ENCODE results near the gene NAA40. TPM values are rescaled to one million over a fixed set of nuclear protein-coding genes. Genes with fewer than 3 reads are reported as not detected.

Gene NAA40
- total and polyA plus RNA-seq, 2 of the 13 experiments (the other 11 are each of a cell fraction or from before 2014, with no cell fraction given) = 11.1 to 17.9 TPM

GRCh38 chr11:63938479-63939396, at the start of gene NAA40 (continued):
- peak; percentile 76 for TF ChIP-seq TFDP2 (CRISPR knock-in tag; IDR thresholded peaks at IDR 0.05)
- peak; percentile 21; the same call in 1 of the 2 replicates for TF ChIP-seq ZNF451 (CRISPR knock-in tag; IDR thresholded peaks at IDR 0.05)
- peak; percentile 85 for TF ChIP-seq HDAC1 (CRISPR knock-in tag; IDR thresholded peaks at IDR 0.05)
- 0 out of 2 replicates have a peak, but pooled peaks have one; percentile 48 for TF ChIP-seq ZNF691 (CRISPR knock-in tag; IDR thresholded peaks at IDR 0.05; ENCODE audit: borderline replicate concordance, low read depth)
- TF ChIP-seq ZNF430 (CRISPR knock-in tag; IDR thresholded peaks at IDR 0.05) = peak; percentile 91
- no peak for TF ChIP-seq NONO (IDR thresholded peaks at IDR 0.05)
- TF ChIP-seq NONO (CRISPR knock-in tag; conservative IDR thresholded peaks at IDR 0.05) = peak; percentile 65
- TF ChIP-seq ETV6 (CRISPR knock-in tag; conservative IDR thresholded peaks at IDR 0.05) = 0 out of 2 replicates have a peak, but pooled peaks have one; percentile 41
- TF ChIP-seq ZNF280B (CRISPR knock-in tag; IDR thresholded peaks at IDR 0.05; ENCODE audit: borderline replicate concordance) = 0 out of 2 replicates have a peak, but pooled peaks have one; percentile 11
- no peak for TF ChIP-seq GLMP (CRISPR knock-in tag; IDR thresholded peaks at IDR 0.05; ENCODE audit: borderline replicate concordance)
- TF ChIP-seq MED1 (CRISPR knock-in tag; IDR thresholded peaks at IDR 0.05) = peak; percentile 66
- peak; percentile 41; the same call in 1 of the 2 replicates for TF ChIP-seq SIN3B (IDR thresholded peaks at IDR 0.05; ENCODE audit: low read length)
- TF ChIP-seq SP5 (CRISPR knock-in tag; IDR thresholded peaks at IDR 0.05; ENCODE audit: borderline replicate concordance, low read depth) = peak; percentile 67
- peak; percentile 41; the same call in 1 of the 2 replicates for TF ChIP-seq HMGXB3 (CRISPR knock-in tag; IDR thresholded peaks at IDR 0.05; ENCODE audit: borderline replicate concordance)
- 0 out of 2 replicates have a peak, but pooled peaks have one; percentile 59 for TF ChIP-seq CSRNP1 (CRISPR knock-in tag; IDR thresholded peaks at IDR 0.05)
- peak; percentile 88 for TF ChIP-seq KAT8 (CRISPR knock-in tag; IDR thresholded peaks at IDR 0.05)
